ENCODE results near the gene CLDN6. TPM values are rescaled to one million over a fixed set of nuclear protein-coding genes. Genes with fewer than 3 reads are reported as not detected.

The CLDN6 gene
- total RNA-seq, 1 donor from 2014 or later, result 257 TPM

GRCh38 chr16:3019594-3020246, 1.7 kb upstream of the CLDN6 start:
- no peak for TF ChIP-seq CTCF (IDR thresholded peaks at IDR 0.05; ENCODE audit: unreplicated experiment)
- H3K9me3 Mint-ChIP-seq, result no peaks in the 10 kb centered on the region
- H3K36me3 Mint-ChIP-seq, result peaks cover 6% of the 10 kb centered on the region
- H3K27ac Mint-ChIP-seq, result peak overlapping the region; percentile 97
- H3K4me3 Mint-ChIP-seq, result peak overlapping the region; percentile 84
- H3K4me1 Mint-ChIP-seq, result peaks cover 59% of the 10 kb centered on the region
- H3K27me3 Mint-ChIP-seq (ENCODE audit: low read depth), result peaks cover 25% of the 10 kb centered on the region
- DNase-seq (ENCODE audit: low spot score in 2 of 2, unreplicated experiment in 2 of 2), result no peak

GRCh38 chr16:3017344-3017743, 639 bp downstream of the CLDN6 start:
- no peak for TF ChIP-seq CTCF (IDR thresholded peaks at IDR 0.05; ENCODE audit: unreplicated experiment)
- Mint-ChIP-seq H3K4me1 (peaks cover 64% of the 10 kb centered on the region), H3K9me3 (no peaks in the 10 kb centered on the region), H3K36me3 (peaks cover 4% of the 10 kb centered on the region), H3K4me3 (peak overlapping the region; percentile 89), H3K27me3 (ENCODE audit: low read depth) (peaks cover 46% of the 10 kb centered on the region), H3K27ac (peak overlapping the region; percentile 90)
- DNase-seq (ENCODE audit: low spot score in 2 of 2, unreplicated experiment in 2 of 2), result no peak

GRCh38 chr16:3015865-3016521, 2.0 kb downstream of the CLDN6 start:
- Mint-ChIP-seq H3K36me3 (peaks cover 4% of the 10 kb centered on the region), H3K4me1 (peaks cover 59% of the 10 kb centered on the region), H3K4me3 (peak overlapping the region; percentile 89), H3K27me3 (ENCODE audit: low read depth) (peaks cover 53% of the 10 kb centered on the region), H3K9me3 (no peaks in the 10 kb centered on the region), H3K27ac (peak overlapping the region; percentile 93)
- no peak for DNase-seq (ENCODE audit: low spot score in 2 of 2, unreplicated experiment in 2 of 2)
- no peak for TF ChIP-seq CTCF (IDR thresholded peaks at IDR 0.05; ENCODE audit: unreplicated experiment)

GRCh38 chr16:3014971-3015370, 3.0 kb downstream of the CLDN6 start:
- DNase-seq (ENCODE audit: low spot score in 2 of 2, unreplicated experiment in 2 of 2), result no peak
- peak overlapping the region; percentile 37 for H3K4me3 Mint-ChIP-seq
- TF ChIP-seq CTCF (IDR thresholded peaks at IDR 0.05; ENCODE audit: unreplicated experiment), result no peak
- peaks cover 62% of the 10 kb centered on the region for H3K4me1 Mint-ChIP-seq
- no peaks in the 10 kb centered on the region for H3K9me3 Mint-ChIP-seq
- H3K36me3 Mint-ChIP-seq, result peaks cover 4% of the 10 kb centered on the region
- peak overlapping the region; percentile 80 for H3K27ac Mint-ChIP-seq
- peaks cover 52% of the 10 kb centered on the region for H3K27me3 Mint-ChIP-seq (ENCODE audit: low read depth)

GRCh38 chr16:3013998-3014690, 3.8 kb downstream of the CLDN6 start:
- peaks cover 54% of the 10 kb centered on the region for H3K27me3 Mint-ChIP-seq (ENCODE audit: low read depth)
- no peak for DNase-seq (ENCODE audit: low spot score in 2 of 2, unreplicated experiment in 2 of 2)
- H3K36me3 Mint-ChIP-seq, result peaks cover 4% of the 10 kb centered on the region
- H3K4me3 Mint-ChIP-seq, result peak overlapping the region; percentile 42
- H3K4me1 Mint-ChIP-seq, result peaks cover 66% of the 10 kb centered on the region
- TF ChIP-seq CTCF (IDR thresholded peaks at IDR 0.05; ENCODE audit: unreplicated experiment), result no peak
- H3K9me3 Mint-ChIP-seq, result no peaks in the 10 kb centered on the region
- H3K27ac Mint-ChIP-seq, result peak overlapping the region; percentile 76
